Measurements from ENCODE around the gene WDR18. TPM values are rescaled to one million over a fixed set of nuclear protein-coding genes. Genes with fewer than 3 reads are reported as not detected.

Gene WDR18
- total RNA-seq, 1 experiment from 2014 or later: 43.3 TPM

GRCh38 chr19:998064-998463, 13.9 kb downstream of the WDR18 start:
- Mint-ChIP-seq H3K36me3 (ENCODE audit: insufficient read depth, unreplicated experiment) (peaks cover 24% of the 10 kb centered on the region), H3K27ac (ENCODE audit: unreplicated experiment) (no peak overlapping the region), H3K4me1 (ENCODE audit: low read depth, unreplicated experiment) (no peaks in the 10 kb centered on the region), H3K27me3 (ENCODE audit: unreplicated experiment) (peaks cover 38% of the 10 kb centered on the region), H3K4me3 (ENCODE audit: low read depth, unreplicated experiment) (no peak overlapping the region), H3K9me3 (ENCODE audit: low read depth, unreplicated experiment) (no peaks in the 10 kb centered on the region)
- CTCF ChIA-PET: no interaction called here
- no peak for DNase-seq
- BruUV-seq (replicated peaks): no TSS peak
- intact Hi-C loops (cut with micrococcal nuclease; ENCODE audit: unreplicated experiment): no loop called here
- no peak for TF ChIP-seq CTCF (IDR thresholded peaks at IDR 0.05; ENCODE audit: unreplicated experiment)

- peaks cover 50% of the 10 kb centered on the region for H3K27me3 Mint-ChIP-seq (ENCODE audit: unreplicated experiment)
- peaks cover 26% of the 10 kb centered on the region for H3K36me3 Mint-ChIP-seq (ENCODE audit: insufficient read depth, unreplicated experiment)
- BruUV-seq (replicated peaks): no TSS peak
- H3K27ac Mint-ChIP-seq (ENCODE audit: unreplicated experiment): no peak overlapping the region
- no peak for TF ChIP-seq CTCF (IDR thresholded peaks at IDR 0.05; ENCODE audit: unreplicated experiment)
- CTCF ChIA-PET: no interaction called here
- DNase-seq: no peak
- no peaks in the 10 kb centered on the region for H3K9me3 Mint-ChIP-seq (ENCODE audit: low read depth, unreplicated experiment)
- H3K4me1 Mint-ChIP-seq (ENCODE audit: low read depth, unreplicated experiment): no peaks in the 10 kb centered on the region
- intact Hi-C loops (cut with micrococcal nuclease; ENCODE audit: unreplicated experiment): no loop called here
- H3K4me3 Mint-ChIP-seq (ENCODE audit: low read depth, unreplicated experiment): no peak overlapping the region
Measured at GRCh38 chr19:999379-999719, 15.2 kb downstream of the WDR18 start.

GRCh38 chr19:1000095-1000494, 15.9 kb downstream of the WDR18 start, which contains the start of gene GRIN3B:
Gene GRIN3B, plus strand, starts transcription at chr19:1000419. Its CDS starts 19 bp downstream, at chr19:1000438.
- peak within 1 kb of the TSS; percentile 26 for H3K4me3 Mint-ChIP-seq (ENCODE audit: low read depth, unreplicated experiment)
- DNase-seq: peak; percentile 43

GRCh38 chr19:1000591-1001537, 16.7 kb downstream of the WDR18 start:
- peaks cover 31% of the 10 kb centered on the region for H3K36me3 Mint-ChIP-seq (ENCODE audit: insufficient read depth, unreplicated experiment)
- intact Hi-C loops (cut with micrococcal nuclease; ENCODE audit: unreplicated experiment): no loop called here
- peaks cover 64% of the 10 kb centered on the region for H3K27me3 Mint-ChIP-seq (ENCODE audit: unreplicated experiment)
- no peak for TF ChIP-seq CTCF (IDR thresholded peaks at IDR 0.05; ENCODE audit: unreplicated experiment)
- no peak for DNase-seq
- H3K27ac Mint-ChIP-seq (ENCODE audit: unreplicated experiment): no peak overlapping the region
- CTCF ChIA-PET: interaction anchor here (0.6 kb wide), 2 partner anchors 39 to 263 kb away, joined by 3 read pairs; partner anchors contain the start of gene ABCA7
- H3K9me3 Mint-ChIP-seq (ENCODE audit: low read depth, unreplicated experiment): no peaks in the 10 kb centered on the region
- peak overlapping the region; percentile 26 for H3K4me3 Mint-ChIP-seq (ENCODE audit: low read depth, unreplicated experiment)
- H3K4me1 Mint-ChIP-seq (ENCODE audit: low read depth, unreplicated experiment): no peaks in the 10 kb centered on the region
- BruUV-seq (replicated peaks): no TSS peak

More at GRCh38 chr19:1000095-1000494, 15.9 kb downstream of the WDR18 start, which contains the start of gene GRIN3B:
- no TSS peak for BruUV-seq (replicated peaks)
- CTCF ChIA-PET: no interaction called here
- H3K27me3 Mint-ChIP-seq (ENCODE audit: unreplicated experiment): peaks cover 57% of the 10 kb centered on the region
- peak; percentile 16 for TF ChIP-seq CTCF (IDR thresholded peaks at IDR 0.05; ENCODE audit: unreplicated experiment)
- intact Hi-C loops (cut with micrococcal nuclease; ENCODE audit: unreplicated experiment): no loop called here
- H3K36me3 Mint-ChIP-seq (ENCODE audit: insufficient read depth, unreplicated experiment): peaks cover 27% of the 10 kb centered on the region
- H3K27ac Mint-ChIP-seq (ENCODE audit: unreplicated experiment): no peak within 1 kb of the TSS
- H3K9me3 Mint-ChIP-seq (ENCODE audit: low read depth, unreplicated experiment): no peaks in the 10 kb centered on the region
- H3K4me1 Mint-ChIP-seq (ENCODE audit: low read depth, unreplicated experiment): no peaks in the 10 kb centered on the region

Data from Calu3 (cell line).